OCI-LY7 (cell line): Measurements from ENCODE around the gene CERS1. TPM values are rescaled to one million over a fixed set of nuclear protein-coding genes. Genes with fewer than 3 reads are reported as not detected.

ENCODE experiments used
- BruUV-seq: library from RNA; stranded (reverse); fragments of 400-500 nt; replicated peaks from 2 replicates; lab custom pipeline; 2021; lab: Mats Ljungman, UMichigan
- CTCF ChIA-PET: fragments of 300-600 bp; sonication (Branson Sonifier 250); formaldehyde crosslinking; loops from one replicate; lab custom pipeline; 2022; ENCODE audit warnings: antibody characterized with exemption; ENCODE audit not compliant: unreplicated experiment; lab: Charles Lee
- POLR2A ChIA-PET: fragments of 300-600 bp; sonication (Branson Sonifier 250); formaldehyde crosslinking; loops from one replicate; lab custom pipeline; 2022; ENCODE audit warnings: antibody characterized with exemption; lab: Charles Lee
- DNase-seq: peaks from one replicate; pipeline ENCODE4 v3.0.0-alpha.2; 2015; ENCODE audit warnings: low spot score
- H2AFZ ChIP-seq: fragments of 200-600 bp; sonication (generic), shearing (Covaris generic); 2 replicates; pipeline ENCODE4 v1.6.1; 2014; ENCODE audit warnings: mild to moderate bottlenecking, antibody characterized with exemption, low read length, moderate library complexity
- H3K27ac ChIP-seq: fragments of 200-600 bp; sonication (generic); 2 replicates; pipeline ENCODE4 v1.5.1; 2014; ENCODE audit warnings: mixed run types, low read depth, mild to moderate bottlenecking, moderate library complexity, low read length, inconsistent platforms; ENCODE audit not compliant: poor library complexity, severe bottlenecking
- H3K36me3 ChIP-seq: fragments of 200-600 bp; sonication (generic); 2 replicates; pipeline ENCODE4 v1.6.1; 2014; ENCODE audit warnings: mild to moderate bottlenecking, antibody characterized with exemption, low read length, moderate library complexity, mixed read lengths; ENCODE audit not compliant: insufficient read depth
- H3K4me1 ChIP-seq: fragments of 200-600 bp; sonication (generic); 2 replicates; pipeline ENCODE4 v1.5.1; 2014; ENCODE audit warnings: mild to moderate bottlenecking, low read length; ENCODE audit not compliant: insufficient read depth, poor library complexity, severe bottlenecking
- H3K4me2 ChIP-seq: fragments of 200-600 bp; sonication (generic); 2 replicates; pipeline ENCODE4 v1.6.1; 2014; ENCODE audit warnings: mild to moderate bottlenecking, low read length
- H3K4me3 ChIP-seq: fragments of 200-600 bp; sonication (generic); 2 replicates; pipeline ENCODE4 v1.5.1; 2014; ENCODE audit warnings: mild to moderate bottlenecking, low read depth, low read length; ENCODE audit not compliant: poor library complexity, severe bottlenecking
- H3K79me2 ChIP-seq: fragments of 200-600 bp; sonication (generic); 2 replicates; pipeline ENCODE4 v1.6.1; 2016; ENCODE audit warnings: low read depth, mild to moderate bottlenecking, low read length, moderate library complexity, mixed read lengths; ENCODE audit not compliant: insufficient read depth
- H3K9me2 ChIP-seq: fragments of 200-600 bp; sonication (generic); 2 replicates; pipeline ENCODE4 v1.6.1; 2016; ENCODE audit warnings: mild to moderate bottlenecking, low read length, mixed read lengths; ENCODE audit not compliant: insufficient read depth
- H3K9me3 ChIP-seq: fragments of 200-600 bp; sonication (generic); 2 replicates; pipeline ENCODE4 v1.6.1; 2014; ENCODE audit warnings: mild to moderate bottlenecking, mixed run types, low read length, mixed read lengths
- H4K20me1 ChIP-seq: fragments of 200-600 bp; sonication (generic); 2 replicates; pipeline ENCODE4 v1.6.1; 2014; ENCODE audit warnings: mild to moderate bottlenecking, antibody characterized with exemption, low read length, moderate library complexity, mixed read lengths; ENCODE audit not compliant: insufficient read depth
- EZH2phosphoT487 ChIP-seq: fragments of 200-600 bp; sonication (generic); IDR thresholded peaks from 2 replicates; pipeline ENCODE4 v1.6.1; 2018; ENCODE audit warnings: low read depth, borderline replicate concordance, mild to moderate bottlenecking, mixed run types, antibody characterized with exemption, low read length, moderate library complexity, mixed read lengths
- intact Hi-C: fragments of 100-400 bp; cut with micrococcal nuclease; formaldehyde crosslinking; loops from one replicate; pipeline ENCODE4 v1.10.0; 2022; ENCODE audit not compliant: unreplicated experiment
- total RNA-seq, 2 experiments: library from RNA; depleted of rRNA in 1 of 2; stranded (reverse); fragments of >200 nt in 1 of 2; shearing (Covaris generic) in 1 of 2; gene quantifications; 2 replicates each; pipeline ENCODE4 v1.2.3, GENCODE V29; 2014 to 2022
- TF ChIP-seq, protein P1 (sequence below): fragments of 200-600 bp; sonication (generic); conservative IDR thresholded peaks from 2 replicates; pipeline ENCODE4 v1.5.1; 2014; ENCODE audit warnings: mild to moderate bottlenecking, antibody characterized with exemption, low read length, moderate library complexity, mixed read lengths

CERS1 gene
- total RNA-seq, 2 experiments from 2014 or later: 0.09 TPM; not detected in 1

DNA sequence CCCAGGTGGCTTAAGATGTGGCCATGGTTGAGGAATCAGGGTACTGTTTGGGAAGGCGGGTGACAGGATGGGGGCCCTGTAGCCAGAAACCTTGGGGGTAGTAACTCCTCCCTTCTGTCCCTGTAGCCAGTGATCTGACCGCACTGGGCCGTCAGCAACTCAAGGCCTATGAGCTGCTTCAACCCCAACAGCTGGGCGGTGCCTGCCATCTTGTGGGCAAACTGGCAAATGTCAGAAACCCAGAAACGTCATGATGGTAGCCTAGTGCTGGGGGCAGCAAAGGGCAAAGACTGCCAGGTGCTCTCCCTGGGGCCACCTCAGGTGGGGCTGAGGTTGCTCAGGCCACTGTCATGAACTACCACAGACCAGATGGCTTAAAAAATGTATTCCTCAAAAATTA lies 19.7 kb upstream of the CERS1 start:
- peaks cover 42% of the 10 kb centered on the region for H3K79me2 ChIP-seq
- ChIA-PET POLR2A (no interaction called here), CTCF (no interaction called here)
- TF ChIP-seq, protein P1, sequence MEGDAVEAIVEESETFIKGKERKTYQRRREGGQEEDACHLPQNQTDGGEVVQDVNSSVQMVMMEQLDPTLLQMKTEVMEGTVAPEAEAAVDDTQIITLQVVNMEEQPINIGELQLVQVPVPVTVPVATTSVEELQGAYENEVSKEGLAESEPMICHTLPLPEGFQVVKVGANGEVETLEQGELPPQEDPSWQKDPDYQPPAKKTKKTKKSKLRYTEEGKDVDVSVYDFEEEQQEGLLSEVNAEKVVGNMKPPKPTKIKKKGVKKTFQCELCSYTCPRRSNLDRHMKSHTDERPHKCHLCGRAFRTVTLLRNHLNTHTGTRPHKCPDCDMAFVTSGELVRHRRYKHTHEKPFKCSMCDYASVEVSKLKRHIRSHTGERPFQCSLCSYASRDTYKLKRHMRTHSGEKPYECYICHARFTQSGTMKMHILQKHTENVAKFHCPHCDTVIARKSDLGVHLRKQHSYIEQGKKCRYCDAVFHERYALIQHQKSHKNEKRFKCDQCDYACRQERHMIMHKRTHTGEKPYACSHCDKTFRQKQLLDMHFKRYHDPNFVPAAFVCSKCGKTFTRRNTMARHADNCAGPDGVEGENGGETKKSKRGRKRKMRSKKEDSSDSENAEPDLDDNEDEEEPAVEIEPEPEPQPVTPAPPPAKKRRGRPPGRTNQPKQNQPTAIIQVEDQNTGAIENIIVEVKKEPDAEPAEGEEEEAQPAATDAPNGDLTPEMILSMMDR: peak; percentile 66
- no peak for TF ChIP-seq EZH2phosphoT487
- DNase-seq: peak; percentile 41
- peaks cover 59% of the 10 kb centered on the region for H3K36me3 ChIP-seq
- no TSS peak for BruUV-seq
- H3K9me2 ChIP-seq: no peaks in the 10 kb centered on the region
- no peak overlapping the region for H3K4me2 ChIP-seq
- no peaks in the 10 kb centered on the region for H3K9me3 ChIP-seq
- intact Hi-C loops: no loop called here
- no peak overlapping the region for H3K4me3 ChIP-seq
- H3K27ac ChIP-seq: no peak overlapping the region
- H2AFZ ChIP-seq: no peak overlapping the region
- peaks cover 13% of the 10 kb centered on the region for H3K4me1 ChIP-seq
- peaks cover 5% of the 10 kb centered on the region; the same call in 1 of the 2 replicates for H4K20me1 ChIP-seq

DNA sequence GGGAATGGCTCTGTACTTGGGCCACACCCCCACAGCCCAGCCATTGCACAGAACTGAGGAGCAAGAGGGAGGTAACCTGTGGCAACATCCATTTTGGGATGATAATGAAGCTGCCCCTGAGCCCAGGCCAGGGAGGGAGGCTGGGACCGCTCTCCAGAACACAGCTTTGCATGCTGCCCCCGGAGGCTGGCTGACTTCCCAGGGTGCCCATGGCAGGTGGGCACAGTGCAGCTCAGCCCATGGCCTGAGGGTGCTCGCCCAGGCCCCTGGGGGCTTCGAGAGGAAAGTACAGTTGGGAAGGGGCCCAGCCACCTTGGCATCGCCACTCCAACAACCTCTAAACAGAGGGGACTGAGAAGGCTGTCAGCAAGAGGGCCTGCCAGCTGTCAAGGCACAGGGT lies 17.5 kb upstream of the CERS1 start:
- Histone ChIP-seq H3K27ac (no peak overlapping the region), H4K20me1 (peaks cover 2% of the 10 kb centered on the region; the same call in 1 of the 2 replicates), H3K4me2 (no peak overlapping the region), H3K36me3 (peaks cover 71% of the 10 kb centered on the region), H3K4me3 (no peak overlapping the region), H3K9me2 (no peaks in the 10 kb centered on the region), H3K9me3 (no peaks in the 10 kb centered on the region), H3K79me2 (peaks cover 25% of the 10 kb centered on the region; the same call in 1 of the 2 replicates), H2AFZ (no peak overlapping the region), H3K4me1 (peaks cover 8% of the 10 kb centered on the region)
- ChIA-PET POLR2A (no interaction called here), CTCF (interaction anchor here (0.6 kb wide), 1 partner anchor 369 kb away, joined by 3 read pairs; no protein-coding TSS in a partner anchor)
- no peak for TF ChIP-seq EZH2phosphoT487
- TF ChIP-seq, protein P1: no peak
- no peak for DNase-seq
- no TSS peak for BruUV-seq
- intact Hi-C loops: no loop called here

DNA sequence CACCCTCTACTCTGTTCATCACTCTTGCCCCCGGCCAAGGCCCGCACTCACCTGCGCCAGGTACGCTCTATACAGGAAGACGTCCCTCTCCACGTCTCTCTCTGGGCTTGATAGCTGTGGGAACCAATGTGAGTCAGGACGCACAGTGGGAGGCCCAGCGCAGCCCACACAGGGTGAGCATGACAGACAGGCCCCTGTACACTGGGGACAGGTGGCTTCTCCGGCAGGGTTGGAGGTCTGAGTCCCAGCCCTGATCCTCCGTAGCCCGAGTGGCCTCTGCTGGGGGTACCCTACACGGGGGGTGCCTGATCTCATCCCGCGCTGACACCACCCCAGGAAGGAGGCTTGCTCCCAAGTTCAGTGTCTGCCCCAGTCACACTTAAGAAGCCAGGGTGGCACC lies 17.0 kb upstream of the CERS1 start:
- no peak overlapping the region for H3K4me3 ChIP-seq
- no peak overlapping the region for H3K27ac ChIP-seq
- no peaks in the 10 kb centered on the region for H4K20me1 ChIP-seq
- ChIA-PET POLR2A (no interaction called here), CTCF (interaction anchor here (0.6 kb wide), 1 partner anchor 368 kb away, joined by 3 read pairs; no protein-coding TSS in a partner anchor)
- no peaks in the 10 kb centered on the region for H3K9me3 ChIP-seq
- H3K36me3 ChIP-seq: peaks cover 71% of the 10 kb centered on the region
- no peak overlapping the region for H3K4me2 ChIP-seq
- H3K4me1 ChIP-seq: peaks cover 7% of the 10 kb centered on the region
- H3K79me2 ChIP-seq: peaks cover 19% of the 10 kb centered on the region; the same call in 1 of the 2 replicates
- intact Hi-C loops: no loop called here
- H3K9me2 ChIP-seq: no peaks in the 10 kb centered on the region
- H2AFZ ChIP-seq: no peak overlapping the region
- BruUV-seq: no TSS peak
- DNase-seq: no peak
- TF ChIP-seq, protein P1: no peak
- no peak for TF ChIP-seq EZH2phosphoT487
